ENCODE measurements around the gene FBLN5. TPM values are rescaled to one million over a fixed set of nuclear protein-coding genes. Genes with fewer than 3 reads are reported as not detected.

Gene FBLN5
- total and polyA plus RNA-seq, 2 of the 4 experiments (the other 2 are of a cell fraction), result 10.6 to 76.4 TPM

DNA sequence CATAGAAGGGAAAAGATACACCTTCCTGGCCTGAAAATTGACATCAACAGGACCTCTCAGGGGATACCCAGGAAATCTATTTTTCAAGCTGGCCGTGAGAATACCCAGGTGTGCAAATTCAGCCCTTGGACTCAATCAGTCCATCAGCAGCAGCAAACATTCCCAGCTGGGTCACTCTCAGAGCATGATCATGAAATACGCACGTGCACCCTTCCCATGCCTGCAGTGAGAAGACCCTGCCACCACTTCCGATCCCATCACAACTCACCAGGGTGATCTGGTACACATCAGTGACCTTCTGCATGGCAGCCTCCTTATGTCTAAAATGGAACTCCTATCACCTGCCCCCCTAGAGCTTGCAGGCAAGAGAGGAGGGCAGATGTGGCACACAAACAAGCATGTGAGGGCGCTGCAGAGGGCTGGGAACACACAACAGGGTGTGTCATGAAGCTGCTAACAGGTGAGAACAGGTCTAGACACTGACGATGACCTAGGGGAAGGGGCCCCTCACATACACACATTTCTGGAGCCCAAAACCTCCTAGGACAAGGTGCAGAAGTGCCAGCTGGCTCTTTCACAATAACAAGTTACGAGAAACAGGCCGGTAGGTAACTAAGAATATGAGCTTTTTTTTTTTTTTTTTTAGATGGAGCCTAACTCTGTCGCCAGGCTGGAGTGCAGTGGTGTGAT is 42.4 kb downstream of the FBLN5 start (continued):
- TF ChIP-seq SMC3 (IDR thresholded peaks at IDR 0.05; ENCODE audit: low read depth, low read length), result no peak

DNA sequence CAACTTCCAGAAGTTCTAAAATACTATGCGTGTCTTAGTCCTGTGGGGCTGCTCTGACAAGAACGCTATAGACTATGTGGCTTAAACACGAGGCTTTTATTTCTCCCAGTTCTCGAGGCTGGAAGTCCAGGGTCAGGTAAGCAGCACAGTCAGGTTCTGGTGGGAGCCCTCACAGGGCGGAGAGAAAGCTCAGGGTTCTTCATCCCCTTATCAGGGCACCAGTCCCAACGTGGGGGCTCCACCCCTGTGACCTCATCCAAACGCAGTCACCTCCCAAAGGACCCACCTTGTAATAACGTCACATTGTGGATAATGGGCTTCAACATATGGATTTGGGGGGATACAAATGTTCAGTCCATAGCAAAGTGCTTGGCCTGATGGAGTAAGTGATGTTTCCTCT is 43.0 kb downstream of the FBLN5 start:
- Histone ChIP-seq H3K4me1 (ENCODE audit: control insufficient read depth, insufficient read depth, low read length) (peaks cover 1% of the 10 kb centered on the region; the same call in 1 of the 2 replicates), H3K4me2 (ENCODE audit: low read depth, low read length) (no peak overlapping the region), H3K4ac (ENCODE audit: low read depth, low read length) (no peak overlapping the region), H2AK5ac (ENCODE audit: low read depth, low read length) (no peak overlapping the region), H3K9me1 (ENCODE audit: insufficient read depth, low read length) (peaks cover 19% of the 10 kb centered on the region; the same call in 1 of the 2 replicates), H3K36me3 (ENCODE audit: control insufficient read depth, insufficient read depth, low read length) (peaks cover 9% of the 10 kb centered on the region; the same call in 1 of the 2 replicates), H2BK15ac (ENCODE audit: low read depth, low read length) (no peak overlapping the region), H4K5ac (ENCODE audit: low read depth, low read length) (no peak overlapping the region), H4K91ac (ENCODE audit: insufficient read depth, low read depth, low read length) (no peak overlapping the region), H3K18ac (ENCODE audit: low read depth, low read length) (no peak overlapping the region), H3K4me3 (ENCODE audit: insufficient read depth, low read depth, low read length) (no peak overlapping the region), H2BK5ac (ENCODE audit: low read depth, low read length, poor library complexity, severe bottlenecking) (no peak overlapping the region), H3K23ac (ENCODE audit: low read depth, low read length) (no peak overlapping the region), H3K56ac (ENCODE audit: extremely low read depth, insufficient read depth, low read length) (no peak overlapping the region), H2BK20ac (ENCODE audit: low read depth, low read length) (no peak overlapping the region), H3K27me3 (ENCODE audit: control insufficient read depth, insufficient read depth, low read length) (no peaks in the 10 kb centered on the region), H4K20me1 (ENCODE audit: insufficient read depth, low read length) (peaks cover 31% of the 10 kb centered on the region; the same call in 1 of the 2 replicates), H3K9me3 (ENCODE audit: control insufficient read depth, insufficient read depth, low read length) (no peaks in the 10 kb centered on the region; the same call in 1 of the 2 replicates), H4K8ac (ENCODE audit: low read depth in 2 of 2, low read length in 2 of 2) (no peak overlapping the region), H2BK120ac (ENCODE audit: low read depth, low read length) (no peak overlapping the region), H3K27ac (ENCODE audit: insufficient read depth, low read length) (no peak overlapping the region), H2AFZ (replicated peaks; ENCODE audit: low read length, poor library complexity) (no peak overlapping the region), H3K14ac (replicated peaks; ENCODE audit: low read depth, low read length) (no peak overlapping the region), H2AK9ac (replicated peaks; ENCODE audit: low read depth, low read length, poor library complexity) (no peak overlapping the region), H3K9ac (ENCODE audit: low read depth, low read length) (no peak overlapping the region), H3K79me1 (ENCODE audit: low read depth in 1 of 2, low read length in 2 of 2) (peaks cover 8 to 47% of the 10 kb centered on the region in 2 experiments)
- in situ Hi-C loops (cut with MboI; ENCODE audit: low sequenced_read_pairs), result no loop called here
- POLR2A ChIA-PET (ENCODE audit: unreplicated experiment), result no interaction called here
- TF ChIP-seq RCOR1 (IDR thresholded peaks at IDR 0.05; ENCODE audit: insufficient replicate concordance, low read length), result no peak
- CTCF ChIA-PET, result no interaction called here
- DNase-seq, result no peak
- WGBS, 2 experiments (ENCODE audit: extremely low coverage in 2 of 2, insufficient read length in 1 of 2), result no CpG with 5 or more reads among the region's 8 CpGs
- ATAC-seq (ENCODE audit: low read depth), result no peak
- intact Hi-C loops (cut with micrococcal nuclease), result no loop called here
- dilution Hi-C loops (cut with HindIII; ENCODE audit: low sequenced_read_pairs, unreplicated experiment), result no loop called here
- BruUV-seq (replicated peaks), result no TSS peak

Data from IMR-90 (cell line).